Tibial artery (tissue), 4 donors: ENCODE data around the gene HAUS7.

Source experiments
- DNase-seq, 2 donors: peaks; one replicate each; pipeline ENCODE4 v3.0.0-alpha.2; 2019
- H3K27ac ChIP-seq, 2 donors: fragments of 200-600 bp; sonication (generic) in 1 of 2; 1 replicate in 1 of 2; 2 replicates in 1 of 2; pipeline ENCODE4 v1.5.1; 2018 to 2019; ENCODE audit warnings: mild to moderate bottlenecking in 1 of 2
- H3K27me3 ChIP-seq, 2 donors: fragments of 200-600 bp; sonication (generic) in 1 of 2; one replicate each; pipeline versions ENCODE4 v1.5.1 to v1.6.0; 2016 to 2019
- H3K36me3 ChIP-seq, 3 donors: fragments of 200-600 bp; sonication (generic) in 2 of 3; one replicate each; pipeline ENCODE4 v1.5.1; 2016 to 2019; ENCODE audit warnings: mild to moderate bottlenecking in 2 of 3
- H3K4me1 ChIP-seq, 4 donors: fragments of 200-600 bp; sonication (generic) in 2 of 4; 1 replicate in 3 of 4; 2 replicates in 1 of 4; pipeline ENCODE4 v1.5.1; 2016 to 2019
- H3K4me3 ChIP-seq, 2 donors: fragments of 200-600 bp; sonication (generic) in 1 of 2; 1 replicate in 1 of 2; 2 replicates in 1 of 2; pipeline ENCODE4 v1.5.1; 2018 to 2019; ENCODE audit warnings: mild to moderate bottlenecking in 2 of 2
- H3K9me3 ChIP-seq, 3 donors: fragments of 200-600 bp; sonication (generic) in 1 of 3; one replicate each; pipeline ENCODE4 v1.5.1; 2016 to 2019
- CTCF ChIP-seq, 2 experiments: fragments of 200-600 bp in 1 of 2; fragments of 450-650 bp in 1 of 2; IDR thresholded peaks; one replicate each; pipeline ENCODE4 v1.5.1; 2017 to 2019; ENCODE audit warnings: antibody characterized with exemption in 2 of 2, mild to moderate bottlenecking in 1 of 2, moderate library complexity in 1 of 2
- intact Hi-C: fragments of 100-400 bp; cut with DNase I; formaldehyde crosslinking; loops from one replicate; pipeline ENCODE4 v1.15.0; 2023; ENCODE audit warnings: low total_unique reads

The HAUS7 gene

GRCh38 chrX:153485396-153486080 lies 15.2 kb upstream of the HAUS7 start:
- Histone ChIP-seq H3K27ac (peak overlapping the region; percentile 80 to 88), H3K4me3 (no peak overlapping the region), H3K27me3 (no peaks in the 10 kb centered on the region), H3K9me3 (no peaks in the 10 kb centered on the region), H3K36me3 (no peaks in the 10 kb centered on the region), H3K4me1 (peaks cover 8 to 74% (median 64%) of the 10 kb centered on the region in 4 donors)
- intact Hi-C loops = no loop called here
- DNase-seq = no peak
- no peak for TF ChIP-seq CTCF (IDR thresholded peaks at IDR 0.05)

- no peaks in the 10 kb centered on the region for H3K27me3 ChIP-seq
Measured at GRCh38 chrX:153482376-153483015, 12.1 kb upstream of the HAUS7 start.

GRCh38 chrX:153481043-153481442 lies 10.7 kb upstream of the HAUS7 start:
- no peaks in the 10 kb centered on the region for H3K9me3 ChIP-seq

More at GRCh38 chrX:153482376-153483015, 12.1 kb upstream of the HAUS7 start:
- Histone ChIP-seq H3K4me1 (peaks cover 0 to 52% (median 40%) of the 10 kb centered on the region in 4 donors), H3K4me3 (no peak overlapping the region), H3K9me3 (no peaks in the 10 kb centered on the region), H3K27ac (peak overlapping the region in 1 of 2 donors; percentile 88), H3K36me3 (no peaks in the 10 kb centered on the region)
- TF ChIP-seq CTCF (IDR thresholded peaks at IDR 0.05) = no peak
- DNase-seq = no peak
- intact Hi-C loops = no loop called here

GRCh38 chrX:153478746-153479145 lies 8.4 kb upstream of the HAUS7 start:
- no peak for TF ChIP-seq CTCF (IDR thresholded peaks at IDR 0.05)
- Histone ChIP-seq H3K27ac (peak overlapping the region; percentile 82 to 86), H3K4me1 (peaks cover 0 to 49% (median 38%) of the 10 kb centered on the region in 4 donors), H3K9me3 (no peaks in the 10 kb centered on the region), H3K27me3 (no peaks in the 10 kb centered on the region), H3K36me3 (no peaks in the 10 kb centered on the region), H3K4me3 (no peak overlapping the region)
- intact Hi-C loops = no loop called here
- DNase-seq = no peak

More at GRCh38 chrX:153481043-153481442, 10.7 kb upstream of the HAUS7 start:
- no peaks in the 10 kb centered on the region for H3K27me3 ChIP-seq
- intact Hi-C loops = no loop called here
- no peak for TF ChIP-seq CTCF (IDR thresholded peaks at IDR 0.05)
- no peak overlapping the region for H3K27ac ChIP-seq
- no peaks in the 10 kb centered on the region for H3K36me3 ChIP-seq
- H3K4me1 ChIP-seq = peaks cover 0 to 52% (median 42%) of the 10 kb centered on the region in 4 donors
- no peak for DNase-seq
- H3K4me3 ChIP-seq = no peak overlapping the region

- no peaks in the 10 kb centered on the region for H3K36me3 ChIP-seq
- no peak for DNase-seq
- H3K4me3 ChIP-seq = no peak overlapping the region
- peaks cover 0 to 52% (median 33%) of the 10 kb centered on the region in 4 donors for H3K4me1 ChIP-seq
- no peaks in the 10 kb centered on the region for H3K27me3 ChIP-seq
- H3K9me3 ChIP-seq = no peaks in the 10 kb centered on the region
- no peak for TF ChIP-seq CTCF (IDR thresholded peaks at IDR 0.05)
- intact Hi-C loops = no loop called here
- H3K27ac ChIP-seq = peak overlapping the region; percentile 82 to 86
Measured at GRCh38 chrX:153477901-153478300, 7.5 kb upstream of the HAUS7 start.
